HCT116 (cell line): ENCODE data around the gene BMP7. TPM values are rescaled to one million over a fixed set of nuclear protein-coding genes. Genes with fewer than 3 reads are reported as not detected.

ENCODE experiments used
- ATAC-seq: fragments of 200-7000 bp; cut with Tn5 transposase; 2 replicates; pipeline ENCODE4 v1.9.1; 2020; ENCODE audit warnings: mild to moderate bottlenecking, moderate library complexity
- BruUV-seq: library from RNA; stranded (reverse); fragments of 400-500 nt; replicated peaks from 2 replicates; lab custom pipeline; 2021; lab: Mats Ljungman, UMichigan
- CTCF ChIA-PET: fragments of 300-600 bp; sonication (Branson Sonifier 250); formaldehyde crosslinking; loops from one replicate; lab custom pipeline; 2021; ENCODE audit warnings: antibody characterized with exemption; lab: Charles Lee
- POLR2A ChIA-PET: fragments of 300-600, 350-600 bp; sonication (Branson Sonifier 250); formaldehyde crosslinking; loops from one replicate; lab custom pipeline; 2021; ENCODE audit warnings: antibody characterized with exemption; lab: Charles Lee
- RAD21 ChIA-PET, 2 experiments: fragments of 300-600 bp; sonication (Branson Sonifier 250); formaldehyde crosslinking; loops; one replicate each; lab custom pipeline; 2023; ENCODE audit warnings: low total read pairs in 2 of 2; ENCODE audit not compliant: uncharacterized antibody in 2 of 2, unreplicated experiment in 2 of 2, low non-redundant PET in 1 of 2; lab: Charles Lee
- DNase-seq: peaks from one replicate; pipeline ENCODE4 v3.0.0-alpha.2; 2010; ENCODE audit warnings: low read depth, low spot score
- H2AFZ ChIP-seq: fragments of 200-600 bp; shearing (Covaris generic), sonication (generic); 2 replicates; pipeline ENCODE4 v1.6.1; 2017; ENCODE audit warnings: low read depth, mixed run types, mixed read lengths, antibody characterized with exemption, low read length; ENCODE audit not compliant: poor library complexity, severe bottlenecking
- H3K27ac ChIP-seq: 2 replicates; pipeline ENCODE4 v1.5.1; 2012; ENCODE audit warnings: low read depth, low read length
- H3K27me3 ChIP-seq: fragments of 200-600 bp; sonication (generic); 2 replicates; pipeline ENCODE4 v1.6.1; 2016; ENCODE audit warnings: mixed run types, low read length, mixed read lengths; ENCODE audit not compliant: insufficient read depth
- H3K36me3 ChIP-seq, 2 experiments: fragments of 200-500 bp in 1 of 2; fragments of 200-600 bp in 1 of 2; sonication (Bioruptor generic) in 1 of 2; sonication (generic) in 1 of 2; 2 replicates each; pipeline versions ENCODE4 v1.5.1 to v1.6.1; 2014 to 2016; ENCODE audit warnings: low read length in 2 of 2, inconsistent platforms in 1 of 2, mixed read lengths in 1 of 2, mixed run types in 1 of 2; ENCODE audit not compliant: insufficient read depth in 2 of 2, control insufficient read depth in 1 of 2
- H3K4me1 ChIP-seq, 2 experiments: fragments of 200-600 bp in 1 of 2; sonication (generic) in 1 of 2; 2 replicates each; pipeline versions ENCODE4 v1.5.1 to v1.6.1; 2012 to 2017; ENCODE audit warnings: low read length in 2 of 2, inconsistent platforms in 1 of 2, mild to moderate bottlenecking in 1 of 2, mixed read lengths in 1 of 2, mixed run types in 1 of 2, moderate library complexity in 1 of 2; ENCODE audit not compliant: insufficient read depth in 2 of 2, control insufficient read depth in 1 of 2
- H3K4me2 ChIP-seq: fragments of 200-600 bp; sonication (generic); 2 replicates; pipeline ENCODE4 v1.6.1; 2017; ENCODE audit warnings: mixed run types, low read length, mixed read lengths
- H3K4me3 ChIP-seq, 2 experiments: fragments of 200-600 bp in 1 of 2; sonication (generic) in 1 of 2; replicated peaks in 1 of 2; 2 replicates each; pipeline ENCODE4 v1.5.1; 2011 to 2016; ENCODE audit warnings: low read length in 2 of 2, control low read depth in 1 of 2, low read depth in 1 of 2, mild to moderate bottlenecking in 1 of 2, mixed read lengths in 1 of 2, mixed run types in 1 of 2
- H3K79me2 ChIP-seq: fragments of 200-600 bp; sonication (generic); 2 replicates; pipeline ENCODE4 v1.6.1; 2017; ENCODE audit warnings: mild to moderate bottlenecking, mixed run types, low read length, moderate library complexity, mixed read lengths; ENCODE audit not compliant: insufficient read depth
- H3K9ac ChIP-seq: fragments of 200-600 bp; sonication (generic); 2 replicates; pipeline ENCODE4 v1.6.1; 2016; ENCODE audit warnings: low read length, mixed read lengths
- H3K9me2 ChIP-seq: fragments of 200-600 bp; sonication (generic), shearing (Covaris generic); 2 replicates; pipeline ENCODE4 v1.6.1; 2017; ENCODE audit warnings: mixed run types, mild to moderate bottlenecking, moderate library complexity; ENCODE audit not compliant: insufficient read depth
- H3K9me3 ChIP-seq, 2 experiments: fragments of 200-500 bp in 1 of 2; fragments of 200-600 bp in 1 of 2; sonication (Bioruptor generic) in 1 of 2; sonication (generic) in 1 of 2; 2 replicates each; pipeline ENCODE4 v1.6.1; 2014 to 2017; ENCODE audit warnings: low read length in 2 of 2, mixed read lengths in 2 of 2, inconsistent platforms in 1 of 2, low read depth in 1 of 2, mild to moderate bottlenecking in 1 of 2, mixed run types in 1 of 2, moderate library complexity in 1 of 2; ENCODE audit not compliant: control insufficient read depth in 1 of 2, insufficient read depth in 1 of 2
- H4K20me1 ChIP-seq: fragments of 200-600 bp; sonication (generic), shearing (Covaris generic); 2 replicates; pipeline ENCODE4 v1.6.1; 2017; ENCODE audit warnings: mixed run types, mild to moderate bottlenecking, moderate library complexity; ENCODE audit not compliant: insufficient read depth
- ATF3 ChIP-seq: IDR thresholded peaks from 2 replicates; pipeline ENCODE4 v1.6.1; 2012
- CEBPB ChIP-seq: IDR thresholded peaks from 2 replicates; pipeline ENCODE4 v1.6.1; 2012; ENCODE audit warnings: low read depth
- CTCF ChIP-seq, 3 experiments: fragments of 200-600 bp in 1 of 3; sonication (generic) in 1 of 3; IDR thresholded peaks in 2 of 3; conservative IDR thresholded peaks in 1 of 3; 2 replicates each; pipeline ENCODE4 v1.5.1; 2012 to 2017; ENCODE audit warnings: low read depth in 2 of 3, low read length in 2 of 3, antibody characterized with exemption in 1 of 3, borderline replicate concordance in 1 of 3, control low read depth in 1 of 3, mild to moderate bottlenecking in 1 of 3, mixed read lengths in 1 of 3, mixed run types in 1 of 3, moderate library complexity in 1 of 3; ENCODE audit not compliant: insufficient read depth in 1 of 3
- EGR1 ChIP-seq: IDR thresholded peaks from 2 replicates; pipeline ENCODE4 v1.6.1; 2012; ENCODE audit warnings: low read depth
- ELF1 ChIP-seq: IDR thresholded peaks from 2 replicates; pipeline ENCODE4 v1.6.1; 2012; ENCODE audit warnings: low read depth, borderline replicate concordance
- EZH2 ChIP-seq: fragments of 200-600 bp; sonication (generic); IDR thresholded peaks from 2 replicates; pipeline ENCODE4 v1.6.1; 2017; ENCODE audit warnings: antibody characterized with exemption, mixed run types
- EZH2phosphoT487 ChIP-seq: fragments of 200-600 bp; IDR thresholded peaks from 2 replicates; pipeline ENCODE4 v1.6.1; 2018; ENCODE audit warnings: antibody characterized with exemption, borderline replicate concordance
- FOSL1 ChIP-seq: IDR thresholded peaks from 2 replicates; pipeline ENCODE4 v1.6.1; 2012; ENCODE audit warnings: low read depth
- MAX ChIP-seq: IDR thresholded peaks from 2 replicates; pipeline ENCODE4 v1.6.1; 2012
- POLR2A ChIP-seq: IDR thresholded peaks from 2 replicates; pipeline ENCODE4 v1.7.0; 2011; ENCODE audit warnings: borderline replicate concordance; ENCODE audit not compliant: insufficient read depth, insufficient read length; ENCODE audit errors: extremely low read depth
- POLR2AphosphoS5 ChIP-seq: IDR thresholded peaks from 2 replicates; pipeline ENCODE4 v1.6.1; 2011; ENCODE audit warnings: mild to moderate bottlenecking, low read depth, low read length, moderate library complexity
- REST ChIP-seq: IDR thresholded peaks from 2 replicates; pipeline ENCODE4 v1.6.1; 2012; ENCODE audit warnings: low read depth
- SIN3A ChIP-seq: IDR thresholded peaks from 2 replicates; pipeline ENCODE4 v1.6.1; 2012; ENCODE audit warnings: low read depth
- SP1 ChIP-seq: IDR thresholded peaks from 2 replicates; pipeline ENCODE4 v1.6.1; 2012; ENCODE audit warnings: low read depth
- SRF ChIP-seq: IDR thresholded peaks from 2 replicates; pipeline ENCODE4 v1.6.1; 2012; ENCODE audit warnings: low read depth
- YY1 ChIP-seq: IDR thresholded peaks from 2 replicates; pipeline ENCODE4 v1.6.1; 2011; ENCODE audit warnings: low read length, low read depth, moderate library complexity, mild to moderate bottlenecking; ENCODE audit not compliant: insufficient replicate concordance; ENCODE audit errors: extremely low read depth
- ZNF274 ChIP-seq: fragments of 200-500 bp; sonication (Bioruptor generic); IDR thresholded peaks from 2 replicates; pipeline ENCODE4 v1.6.1; 2014; ENCODE audit warnings: mild to moderate bottlenecking, low read depth, low read length, inconsistent platforms
- intact Hi-C: fragments of 100-400 bp; cut with micrococcal nuclease; formaldehyde crosslinking; loops from 2 replicates; pipeline ENCODE4 v1.10.0; 2022
- total RNA-seq: library from RNA; stranded (reverse); gene quantifications from one replicate; pipeline ENCODE4 v1.2.1, GENCODE V29; 2021; ENCODE audit not compliant: unreplicated experiment
- TF ChIP-seq, protein P1 (sequence below): IDR thresholded peaks from 2 replicates; pipeline ENCODE4 v1.6.1; 2011; ENCODE audit warnings: mild to moderate bottlenecking, low read length, moderate library complexity; ENCODE audit not compliant: insufficient replicate concordance; ENCODE audit errors: extremely low read depth

BMP7 gene
- total RNA-seq, 1 experiment from 2014 or later = 7.0 TPM

GRCh38 chr20:57174737-57175136 lies 91.7 kb downstream of the BMP7 start:
- no peak overlapping the region for H3K27ac ChIP-seq
- DNase-seq (no peak), ATAC-seq (no peak)
- no peaks in the 10 kb centered on the region for H3K79me2 ChIP-seq
- POLR2A ChIA-PET = no interaction called here
- peaks cover 6% of the 10 kb centered on the region; the same call in 1 of the 2 replicates for H3K27me3 ChIP-seq
- H3K36me3 ChIP-seq = no peaks in the 10 kb centered on the region
- no peaks in the 10 kb centered on the region for H4K20me1 ChIP-seq
- no peak overlapping the region for H3K4me2 ChIP-seq
- H3K9me2 ChIP-seq = no peaks in the 10 kb centered on the region
- intact Hi-C loops = no loop called here
- RAD21 ChIA-PET = no interaction called here
- H3K9me3 ChIP-seq = no peaks in the 10 kb centered on the region
- no peaks in the 10 kb centered on the region for H3K4me1 ChIP-seq
- no peak for TF ChIP-seq SP1
- TF ChIP-seq ATF3 = no peak
- TF ChIP-seq POLR2A = no peak
- TF ChIP-seq, protein P1, sequence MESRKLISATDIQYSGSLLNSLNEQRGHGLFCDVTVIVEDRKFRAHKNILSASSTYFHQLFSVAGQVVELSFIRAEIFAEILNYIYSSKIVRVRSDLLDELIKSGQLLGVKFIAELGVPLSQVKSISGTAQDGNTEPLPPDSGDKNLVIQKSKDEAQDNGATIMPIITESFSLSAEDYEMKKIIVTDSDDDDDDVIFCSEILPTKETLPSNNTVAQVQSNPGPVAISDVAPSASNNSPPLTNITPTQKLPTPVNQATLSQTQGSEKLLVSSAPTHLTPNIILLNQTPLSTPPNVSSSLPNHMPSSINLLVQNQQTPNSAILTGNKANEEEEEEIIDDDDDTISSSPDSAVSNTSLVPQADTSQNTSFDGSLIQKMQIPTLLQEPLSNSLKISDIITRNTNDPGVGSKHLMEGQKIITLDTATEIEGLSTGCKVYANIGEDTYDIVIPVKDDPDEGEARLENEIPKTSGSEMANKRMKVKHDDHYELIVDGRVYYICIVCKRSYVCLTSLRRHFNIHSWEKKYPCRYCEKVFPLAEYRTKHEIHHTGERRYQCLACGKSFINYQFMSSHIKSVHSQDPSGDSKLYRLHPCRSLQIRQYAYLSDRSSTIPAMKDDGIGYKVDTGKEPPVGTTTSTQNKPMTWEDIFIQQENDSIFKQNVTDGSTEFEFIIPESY = no peak
- no peak for TF ChIP-seq POLR2AphosphoS5
- TF ChIP-seq YY1 = no peak
- no peak for TF ChIP-seq ELF1
- TF ChIP-seq EGR1 = no peak
- no peak for TF ChIP-seq EZH2phosphoT487
- TF ChIP-seq SIN3A = no peak
- no peak for TF ChIP-seq EZH2
- no peak for TF ChIP-seq SRF
- no peak for TF ChIP-seq CTCF (IDR thresholded peaks at IDR 0.05 in 2 of 3, conservative IDR thresholded peaks at IDR 0.05 in 1 of 3; ENCODE audit: borderline replicate concordance in 1 of 3, insufficient read depth in 1 of 3, low read depth in 2 of 3, low read length in 2 of 3)
- TF ChIP-seq ZNF274 = no peak
- TF ChIP-seq FOSL1 = no peak
- TF ChIP-seq REST = no peak
- no peak for TF ChIP-seq MAX
- TF ChIP-seq CEBPB = no peak
- no peak overlapping the region for H3K4me3 ChIP-seq
- no TSS peak for BruUV-seq
- H3K9ac ChIP-seq = no peak overlapping the region
- CTCF ChIA-PET = no interaction called here
- H2AFZ ChIP-seq = no peak overlapping the region
